Common myeloid progenitor, CD34-positive (primary cell): Measurements from ENCODE around the gene BICDL1.
A peak's percentile ranks its signal among the peaks of the same experiment; 100 is the strongest.

Experiments used
- CTCF ChIA-PET: fragments of 350-600 bp; sonication (Branson Sonifier 250); formaldehyde crosslinking; loops from one replicate; lab custom pipeline; 2021; ENCODE audit warnings: antibody characterized with exemption; lab: Charles Lee
- POLR2A ChIA-PET: fragments of 350-600 bp; sonication (Branson Sonifier 250); formaldehyde crosslinking; loops from one replicate; lab custom pipeline; 2021; ENCODE audit warnings: antibody characterized with exemption; lab: Charles Lee
- DNase-seq, 3 donors: peaks; one replicate each; pipeline versions ENCODE4 v3.0.0 to v3.0.0-alpha.2; 2013
- H3K27ac ChIP-seq, 2 experiments: 1 replicate in 1 of 2; 2 replicates in 1 of 2; pipeline ENCODE4 v1.7.0; 2013; ENCODE audit warnings: inconsistent platforms in 2 of 2, low read length in 2 of 2, mild to moderate bottlenecking in 2 of 2, low read depth in 1 of 2, moderate library complexity in 1 of 2; ENCODE audit not compliant: severe bottlenecking in 2 of 2, insufficient read depth in 1 of 2, poor library complexity in 1 of 2
- H3K27me3 ChIP-seq, 5 experiments: replicated peaks in 2 of 5; 1 replicate in 3 of 5; 2 replicates in 2 of 5; pipeline versions ENCODE4 v1.6.1 to v1.7.0; 2013; ENCODE audit warnings: low read length in 4 of 5, mild to moderate bottlenecking in 2 of 5, moderate library complexity in 2 of 5, inconsistent platforms in 1 of 5; ENCODE audit not compliant: insufficient read depth in 5 of 5, control insufficient read depth in 4 of 5
- H3K36me3 ChIP-seq, 4 experiments: 1 replicate in 2 of 4; 2 replicates in 2 of 4; pipeline versions ENCODE4 v1.6.1 to v1.7.0; 2013; ENCODE audit warnings: low read length in 3 of 4, control low read depth in 1 of 4, mild to moderate bottlenecking in 1 of 4; ENCODE audit not compliant: control insufficient read depth in 4 of 4, insufficient read depth in 4 of 4
- H3K4me1 ChIP-seq, 4 experiments: 1 replicate in 3 of 4; 2 replicates in 1 of 4; pipeline versions ENCODE4 v1.6.1 to v1.7.1; 2013; ENCODE audit warnings: low read length in 3 of 4, mild to moderate bottlenecking in 3 of 4, control low read depth in 1 of 4, inconsistent platforms in 1 of 4, moderate library complexity in 1 of 4; ENCODE audit not compliant: control insufficient read depth in 4 of 4, insufficient read depth in 4 of 4; ENCODE audit errors: control extremely low read depth in 1 of 4
- H3K4me3 ChIP-seq, 7 experiments: 1 replicate in 4 of 7; 2 replicates in 3 of 7; pipeline versions ENCODE4 v1.5.1 to v1.7.0; 2013; ENCODE audit warnings: mild to moderate bottlenecking in 7 of 7, low read length in 6 of 7, moderate library complexity in 6 of 7, inconsistent platforms in 2 of 7, low read depth in 2 of 7, control low read depth in 1 of 7; ENCODE audit not compliant: insufficient read depth in 4 of 7, control insufficient read depth in 1 of 7; ENCODE audit errors: extremely low read depth in 1 of 7
- H3K9me3 ChIP-seq, 5 experiments: 1 replicate in 4 of 5; 2 replicates in 1 of 5; pipeline versions ENCODE4 v1.6.1 to v1.7.1; 2013; ENCODE audit warnings: low read length in 4 of 5, mild to moderate bottlenecking in 2 of 5, inconsistent platforms in 1 of 5, low read depth in 1 of 5, moderate library complexity in 1 of 5; ENCODE audit not compliant: control insufficient read depth in 4 of 5, insufficient read depth in 2 of 5; ENCODE audit errors: control extremely low read depth in 1 of 5
- WGBS: methylation state at CpG from one replicate; pipeline ENCODE4 v1.1.5; 2013; ENCODE audit not compliant: insufficient coverage; 5-methylcytosine and 5-hydroxymethylcytosine counted together

The BICDL1 gene

DNA sequence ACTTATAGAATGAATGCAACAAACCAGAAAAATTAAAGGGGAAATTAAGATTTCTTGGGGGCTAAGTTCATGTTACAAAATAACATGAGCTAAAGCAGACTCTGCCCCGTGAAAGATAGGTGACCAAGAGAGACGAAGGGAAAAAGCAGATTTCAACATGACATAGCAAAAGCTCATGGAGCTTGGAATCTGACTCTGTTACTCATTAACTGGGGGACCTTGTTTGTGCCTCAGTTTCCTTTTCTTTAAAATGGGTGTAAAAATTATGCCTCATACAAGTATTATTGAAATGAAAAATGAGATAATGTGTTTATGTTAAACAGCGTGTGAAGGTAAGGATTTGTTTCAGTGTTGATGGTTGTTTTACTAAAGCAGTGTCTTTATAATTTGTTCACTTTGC lies 11.5 kb downstream of the BICDL1 start:
- Histone ChIP-seq H3K4me3 (no peak overlapping the region), H3K9me3 (no peaks in the 10 kb centered on the region), H3K27me3 (no peaks in the 10 kb centered on the region), H3K27ac (no peak overlapping the region), H3K36me3 (no peaks in the 10 kb centered on the region), H3K4me1 (no peaks in the 10 kb centered on the region)
- no peak for DNase-seq
- CTCF ChIA-PET: interaction anchor here (1.2 kb wide), 1 partner anchor 10 kb away, joined by 6 read pairs; no protein-coding TSS in a partner anchor
- 96% methylated on average over 2 of the region's 3 CpGs for WGBS
- POLR2A ChIA-PET: no interaction called here

DNA sequence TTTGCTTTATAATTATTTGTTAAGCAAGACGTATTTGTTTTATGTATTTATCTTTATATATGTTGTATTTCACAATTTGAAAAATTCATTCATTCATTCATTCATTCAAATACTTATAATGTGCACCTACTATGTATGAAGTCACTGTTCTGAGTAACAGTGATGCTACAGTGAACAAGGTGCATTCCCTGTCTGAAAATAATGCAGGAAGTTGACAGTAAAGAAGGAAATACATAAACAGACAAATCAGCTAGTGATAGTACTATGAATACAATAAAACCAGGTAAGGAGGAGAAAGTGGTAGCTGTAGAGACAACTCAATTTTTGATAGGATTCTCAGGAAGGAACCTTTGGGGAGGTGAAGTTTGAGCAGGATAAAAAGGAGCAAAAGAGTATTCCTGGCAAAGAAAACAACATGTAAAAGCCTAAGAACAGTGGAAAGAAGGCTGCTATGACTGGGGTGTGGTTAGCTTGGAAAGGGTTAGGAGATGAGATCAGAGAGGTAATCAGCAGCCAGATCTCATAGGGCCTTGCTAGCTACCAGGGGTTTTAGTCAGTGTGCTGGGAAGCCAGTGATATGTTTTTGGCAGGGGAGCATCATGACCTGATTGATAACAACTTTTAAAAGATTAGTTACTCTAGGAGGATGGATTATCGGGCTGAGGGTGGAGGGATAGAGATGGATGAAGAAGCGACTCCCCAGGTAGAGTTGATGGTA lies 17.4 kb downstream of the BICDL1 start:
- H3K27ac ChIP-seq: no peak overlapping the region
- H3K4me3 ChIP-seq: no peak overlapping the region
- no peaks in the 10 kb centered on the region for H3K36me3 ChIP-seq
- 96% methylated on average over 2 of the region's 3 CpGs for WGBS
- peaks cover 3 to 19% (median 8%) of the 10 kb centered on the region in 4 experiments for H3K4me1 ChIP-seq
- H3K9me3 ChIP-seq: no peaks in the 10 kb centered on the region
- DNase-seq: no peak
- H3K27me3 ChIP-seq: no peaks in the 10 kb centered on the region
- POLR2A ChIA-PET: no interaction called here
- CTCF ChIA-PET: interaction anchor here (0.9 kb wide), 1 partner anchor 19 kb away, joined by 3 read pairs; no protein-coding TSS in a partner anchor

DNA sequence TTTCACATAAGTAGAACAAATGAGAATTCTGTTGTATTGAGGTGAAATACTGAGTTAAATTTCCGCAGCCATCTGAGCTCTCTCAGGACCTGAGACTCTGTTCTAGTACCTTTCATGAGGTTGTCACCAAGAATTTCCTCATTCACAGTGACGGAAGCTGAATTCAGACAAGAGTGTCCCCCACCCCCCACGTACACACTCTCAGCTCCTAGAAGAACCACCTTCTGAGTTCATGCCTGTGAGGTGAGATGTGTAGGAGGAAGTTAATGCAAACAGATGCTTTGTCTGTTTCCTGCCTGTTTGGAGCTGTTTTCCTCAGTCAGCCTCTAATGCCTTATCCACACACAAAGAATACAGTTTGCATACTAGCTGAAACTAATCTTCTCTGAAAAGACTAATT lies 18.2 kb downstream of the BICDL1 start:
- no CpG with 5 or more reads among the region's 3 CpGs for WGBS
- H3K9me3 ChIP-seq: no peaks in the 10 kb centered on the region
- no peak overlapping the region for H3K4me3 ChIP-seq
- CTCF ChIA-PET: interaction anchor here (0.9 to 1.1 kb wide), 3 partner anchors 13 to 18 kb away, joined by 3 to 4 read pairs (median 3); no protein-coding TSS in a partner anchor
- peaks cover 3 to 19% (median 8%) of the 10 kb centered on the region in 4 experiments for H3K4me1 ChIP-seq
- DNase-seq: peak; percentile 39 to 92 (median 87)
- no peak overlapping the region for H3K27ac ChIP-seq
- no peaks in the 10 kb centered on the region for H3K36me3 ChIP-seq
- no peaks in the 10 kb centered on the region for H3K27me3 ChIP-seq
- POLR2A ChIA-PET: interaction anchor here (0.6 kb wide), 1 partner anchor 21 kb away, joined by 3 read pairs; no protein-coding TSS in a partner anchor

DNA sequence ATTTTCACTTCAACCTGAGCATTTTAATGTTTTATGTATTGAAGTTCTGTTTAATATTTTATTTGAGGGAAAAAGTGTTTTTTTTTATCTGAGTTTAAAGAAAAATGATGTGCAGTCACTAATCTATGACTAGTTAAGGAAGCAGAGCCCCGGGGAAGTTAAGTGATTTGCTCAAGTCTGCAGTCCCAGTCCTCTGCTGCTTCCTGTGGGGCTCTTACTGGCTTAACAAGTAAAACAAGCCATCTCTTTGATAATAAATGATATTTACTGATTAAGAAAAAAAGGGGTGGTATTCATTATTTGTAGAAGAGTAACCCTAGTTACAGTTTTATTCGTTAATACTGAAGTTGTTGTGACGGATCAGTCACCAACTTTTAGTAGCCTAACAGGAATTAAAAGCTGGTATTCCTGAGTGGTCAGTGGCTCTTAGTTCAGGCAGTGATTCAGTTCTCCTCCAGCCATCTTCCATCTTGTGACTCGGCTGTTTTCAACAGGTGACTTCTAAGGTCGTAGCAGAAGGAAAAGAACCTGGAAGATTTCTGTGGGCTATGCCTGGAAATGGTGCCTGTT lies 21.7 kb downstream of the BICDL1 start:
- Histone ChIP-seq H3K27me3 (no peaks in the 10 kb centered on the region), H3K9me3 (no peaks in the 10 kb centered on the region), H3K36me3 (no peaks in the 10 kb centered on the region), H3K4me1 (peaks cover 3 to 19% (median 8%) of the 10 kb centered on the region in 4 experiments), H3K27ac (no peak overlapping the region), H3K4me3 (no peak overlapping the region)
- 74% methylated on average over 4 of the region's 5 CpGs for WGBS
- ChIA-PET POLR2A (no interaction called here), CTCF (interaction anchor here (1.3 kb wide), 1 partner anchor 13 kb away, joined by 3 read pairs; no protein-coding TSS in a partner anchor)
- peak in 1 of 3 donors; percentile 13 for DNase-seq

DNA sequence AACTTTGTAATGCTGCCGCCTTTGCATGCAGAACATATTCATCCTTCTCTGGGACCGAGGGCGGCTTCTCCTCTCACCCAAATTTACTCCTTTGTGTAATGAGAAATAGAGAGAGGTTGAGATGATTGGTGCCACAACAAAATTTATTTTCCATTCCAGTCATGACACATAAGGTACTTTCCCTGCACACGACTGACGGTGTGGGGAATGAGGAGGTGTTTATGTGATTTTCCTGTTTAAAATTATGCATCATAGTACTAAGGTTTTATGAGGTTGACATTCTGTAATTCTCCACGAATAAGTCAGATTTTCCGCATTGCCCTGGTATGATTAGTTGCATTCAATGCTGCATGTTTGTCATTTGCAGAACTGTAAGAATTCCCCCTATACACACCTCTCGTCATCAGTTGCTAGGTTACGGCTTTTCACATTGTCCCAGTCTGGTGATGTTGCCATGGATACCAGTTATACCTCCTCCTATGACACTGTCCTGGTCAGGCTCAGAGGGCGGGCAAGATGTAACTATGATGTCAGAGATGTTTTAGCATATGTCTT lies 23.1 kb downstream of the BICDL1 start:
- Histone ChIP-seq H3K27me3 (no peaks in the 10 kb centered on the region), H3K4me1 (peaks cover 3 to 12% (median 7%) of the 10 kb centered on the region in 4 experiments), H3K36me3 (no peaks in the 10 kb centered on the region), H3K9me3 (no peaks in the 10 kb centered on the region), H3K27ac (no peak overlapping the region), H3K4me3 (no peak overlapping the region)
- ChIA-PET POLR2A (no interaction called here), CTCF (no interaction called here)
- DNase-seq: peak in 1 of 3 donors; percentile 22
- 86% methylated on average over 6 of the region's 10 CpGs for WGBS

DNA sequence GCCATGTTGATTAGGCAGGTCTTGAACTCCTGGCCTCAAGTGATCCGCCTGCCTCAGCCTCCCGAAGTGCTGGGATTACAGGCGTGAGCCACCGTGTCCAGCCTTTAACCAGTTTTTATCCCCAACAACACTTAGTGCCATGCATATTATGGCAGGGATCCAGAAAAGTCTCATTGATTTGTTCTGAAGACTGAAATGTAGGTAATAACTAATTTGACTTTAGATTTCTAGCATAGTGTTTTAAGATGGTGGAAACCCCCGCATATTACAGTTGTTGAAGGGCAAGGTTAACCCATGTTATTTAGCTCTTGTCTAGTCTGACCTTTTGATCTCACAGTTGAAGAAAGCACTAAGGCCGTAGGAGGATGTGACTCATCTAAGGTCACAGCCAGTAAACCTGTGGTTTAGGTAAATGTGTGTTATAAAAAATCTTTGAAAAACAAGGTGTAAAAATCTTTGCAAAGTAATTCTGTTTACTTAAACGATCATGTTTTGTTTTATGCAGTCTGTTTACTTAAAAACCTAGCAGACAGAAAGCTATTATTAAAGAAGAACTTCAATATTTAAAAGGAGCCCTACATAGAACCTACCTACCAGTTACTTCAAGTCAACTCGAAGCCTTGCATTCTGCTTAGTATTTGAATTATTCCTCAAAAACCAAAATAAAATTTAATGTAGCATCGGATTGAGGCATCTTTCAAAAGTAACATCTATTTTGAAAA lies 24.8 kb downstream of the BICDL1 start:
- no peaks in the 10 kb centered on the region for H3K36me3 ChIP-seq
- no peaks in the 10 kb centered on the region for H3K4me1 ChIP-seq
- ChIA-PET CTCF (no interaction called here), POLR2A (no interaction called here)
- no peak overlapping the region for H3K27ac ChIP-seq
- H3K27me3 ChIP-seq: no peaks in the 10 kb centered on the region
- no peak overlapping the region for H3K4me3 ChIP-seq
- no peaks in the 10 kb centered on the region for H3K9me3 ChIP-seq
- peak in 1 of 3 donors; percentile 9 for DNase-seq
- WGBS: 94% methylated on average over 9 of the region's 9 CpGs
